HG03354 (cell line): ENCODE data around the gene CATSPER3.

ENCODE experiments used
- ATAC-seq: cut with Tn5 transposase; IDR thresholded peaks from one replicate; pipeline ENCODE4 v1.9.1; 2021; ENCODE audit warnings: mild to moderate bottlenecking; ENCODE audit not compliant: unreplicated experiment, poor library complexity, severe bottlenecking

CATSPER3 gene

GRCh38 chr5:135038205-135038812 lies 70.6 kb downstream of the CATSPER3 start:
- ATAC-seq: no peak

GRCh38 chr5:135038813-135039270 lies 71.1 kb downstream of the CATSPER3 start:
- no peak for ATAC-seq

GRCh38 chr5:135039271-135040033 lies 71.7 kb downstream of the CATSPER3 start:
- no peak for ATAC-seq

- ATAC-seq: no peak
Measured at GRCh38 chr5:135040034-135040332, 72.3 kb downstream of the CATSPER3 start.

GRCh38 chr5:135040333-135041144 lies 72.8 kb downstream of the CATSPER3 start:
- no peak for ATAC-seq

- no peak for ATAC-seq
Measured at GRCh38 chr5:135041145-135041587, 73.5 kb downstream of the CATSPER3 start.

GRCh38 chr5:135041726-135042125 lies 74.0 kb downstream of the CATSPER3 start:
- ATAC-seq: no peak

- no peak for ATAC-seq
Measured at GRCh38 chr5:135042595-135042994, 74.9 kb downstream of the CATSPER3 start.

GRCh38 chr5:135045488-135045887 lies 77.8 kb downstream of the CATSPER3 start:
- ATAC-seq: no peak

GRCh38 chr5:135046661-135047346 lies 79.1 kb downstream of the CATSPER3 start:
- no peak for ATAC-seq

- ATAC-seq: no peak
Measured at GRCh38 chr5:135047347-135047695, 79.6 kb downstream of the CATSPER3 start.

GRCh38 chr5:135048286-135048685 lies 80.6 kb downstream of the CATSPER3 start:
- no peak for ATAC-seq

- ATAC-seq: no peak
Measured at GRCh38 chr5:135048930-135049329, 81.2 kb downstream of the CATSPER3 start.

GRCh38 chr5:135050244-135050767 lies 82.6 kb downstream of the CATSPER3 start:
- no peak for ATAC-seq

- ATAC-seq: no peak
Measured at GRCh38 chr5:135051399-135051798, 83.7 kb downstream of the CATSPER3 start.

GRCh38 chr5:135051872-135052271 lies 84.2 kb downstream of the CATSPER3 start:
- no peak for ATAC-seq

- ATAC-seq: no peak
Measured at GRCh38 chr5:135052511-135053145, 84.9 kb downstream of the CATSPER3 start.

GRCh38 chr5:135053278-135053677 lies 85.6 kb downstream of the CATSPER3 start:
- ATAC-seq: peak; percentile 96

GRCh38 chr5:135053989-135054388 lies 86.3 kb downstream of the CATSPER3 start:
- ATAC-seq: no peak
